ENCODE measurements around the gene NEURL3. TPM values are rescaled to one million over a fixed set of nuclear protein-coding genes. Genes with fewer than 3 reads are reported as not detected.

NEURL3 gene
- total and polyA plus RNA-seq, 2 of the 4 experiments (the other 2 are of a cell fraction) = not detected

GRCh38 chr2:96501471-96501874 lies 3.7 kb downstream of the NEURL3 start:
- POLR2A ChIA-PET (ENCODE audit: unreplicated experiment) = no interaction called here
- H3K4me1 ChIP-seq (ENCODE audit: control insufficient read depth, insufficient read depth, low read length) = peaks cover 1% of the 10 kb centered on the region; the same call in 1 of the 2 replicates
- H3K36me3 ChIP-seq (ENCODE audit: control insufficient read depth, insufficient read depth, low read length) = no peaks in the 10 kb centered on the region
- no peak overlapping the region for H2BK5ac ChIP-seq (ENCODE audit: low read depth, low read length, poor library complexity, severe bottlenecking)
- intact Hi-C loops (cut with micrococcal nuclease) = no loop called here
- no peak overlapping the region for H2BK120ac ChIP-seq (ENCODE audit: low read depth, low read length)
- DNase-seq (no peak), ATAC-seq (ENCODE audit: low read depth) (no peak)
- H3K23ac ChIP-seq (ENCODE audit: low read depth, low read length) = no peak overlapping the region; the same call in 1 of the 2 replicates
- no peak overlapping the region for H3K4ac ChIP-seq (ENCODE audit: low read depth, low read length)
- H4K91ac ChIP-seq (ENCODE audit: insufficient read depth, low read depth, low read length) = no peak overlapping the region
- WGBS, 2 experiments (ENCODE audit: extremely low coverage in 2 of 2, insufficient read length in 1 of 2) = no CpG with 5 or more reads among the region's 2 CpGs
- no peak overlapping the region for H2AK9ac ChIP-seq (replicated peaks; ENCODE audit: low read depth, low read length, poor library complexity)
- H3K56ac ChIP-seq (ENCODE audit: extremely low read depth, insufficient read depth, low read length) = no peak overlapping the region
- dilution Hi-C loops (cut with HindIII; ENCODE audit: low sequenced_read_pairs, unreplicated experiment) = no loop called here
- no peak overlapping the region for H3K27ac ChIP-seq (ENCODE audit: insufficient read depth, low read length)
- no peak overlapping the region for H3K9ac ChIP-seq (ENCODE audit: low read depth, low read length)
- H3K79me1 ChIP-seq (ENCODE audit: low read depth in 1 of 2, low read length in 2 of 2) = no peaks in the 10 kb centered on the region
- no peak overlapping the region for H3K14ac ChIP-seq (replicated peaks; ENCODE audit: low read depth, low read length)
- no peak overlapping the region for H3K4me2 ChIP-seq (ENCODE audit: low read depth, low read length)
- BruUV-seq (replicated peaks) = no TSS peak
- H2BK15ac ChIP-seq (ENCODE audit: low read depth, low read length) = no peak overlapping the region
- H3K4me3 ChIP-seq (ENCODE audit: insufficient read depth, low read depth, low read length) = no peak overlapping the region
- CTCF ChIA-PET = no interaction called here
- no peak overlapping the region for H2BK20ac ChIP-seq (ENCODE audit: low read depth, low read length)
- no peak overlapping the region for H3K18ac ChIP-seq (ENCODE audit: low read depth, low read length)
- TF ChIP-seq FOS (IDR thresholded peaks at IDR 0.05; ENCODE audit: low read depth, low read length) (no peak), MAFK (IDR thresholded peaks at IDR 0.05; ENCODE audit: low read depth, low read length) (no peak), CEBPB (IDR thresholded peaks at IDR 0.05; ENCODE audit: low read depth, low read length) (no peak), RFX5 (IDR thresholded peaks at IDR 0.05; ENCODE audit: low read depth, low read length) (no peak), POLR2A (IDR thresholded peaks at IDR 0.05; ENCODE audit: low read depth, low read length) (no peak), ELK1 (IDR thresholded peaks at IDR 0.05; ENCODE audit: borderline replicate concordance, low read depth, low read length) (no peak), MAZ (IDR thresholded peaks at IDR 0.05; ENCODE audit: borderline replicate concordance, low read depth, low read length) (no peak), BHLHE40 (IDR thresholded peaks at IDR 0.05; ENCODE audit: low read depth, low read length) (no peak), RAD21 (IDR thresholded peaks at IDR 0.05; ENCODE audit: low read length) (no peak), SMC3 (IDR thresholded peaks at IDR 0.05; ENCODE audit: low read depth, low read length) (no peak), NFE2L2 (IDR thresholded peaks at IDR 0.05; ENCODE audit: low read depth, low read length) (no peak), RCOR1 (IDR thresholded peaks at IDR 0.05; ENCODE audit: insufficient replicate concordance, low read length) (no peak), MXI1 (IDR thresholded peaks at IDR 0.05; ENCODE audit: borderline replicate concordance, low read depth, low read length) (no peak), CHD1 (IDR thresholded peaks at IDR 0.05; ENCODE audit: low read depth, low read length) (no peak), CTCF (conservative IDR thresholded peaks at IDR 0.05; ENCODE audit: low read depth, low read length) (no peak)
- H3K9me1 ChIP-seq (ENCODE audit: insufficient read depth, low read length) = no peaks in the 10 kb centered on the region
- in situ Hi-C loops (cut with MboI; ENCODE audit: low sequenced_read_pairs) = loop anchor here (25.0 kb wide), 1 partner anchor 489 kb away; no protein-coding TSS in a partner anchor
- no peaks in the 10 kb centered on the region for H4K20me1 ChIP-seq (ENCODE audit: insufficient read depth, low read length)
- no peak overlapping the region for H4K5ac ChIP-seq (ENCODE audit: low read depth, low read length)
- no peak overlapping the region for H4K8ac ChIP-seq (ENCODE audit: low read depth in 2 of 2, low read length in 2 of 2)
- peaks cover 60% of the 10 kb centered on the region for H3K27me3 ChIP-seq (ENCODE audit: control insufficient read depth, insufficient read depth, low read length)
- H2AFZ ChIP-seq (replicated peaks; ENCODE audit: low read length, poor library complexity) = peak overlapping the region; percentile 58
- H3K9me3 ChIP-seq (ENCODE audit: control insufficient read depth, insufficient read depth, low read length) = no peaks in the 10 kb centered on the region
- H2AK5ac ChIP-seq (ENCODE audit: low read depth, low read length) = no peak overlapping the region
